SW480 (cell line): ENCODE data around the gene NDRG4.

Experiments used
- DNase-seq: peaks from one replicate; pipeline ENCODE4 v3.0.0-alpha.2; 2016; ENCODE audit warnings: low spot score

Gene NDRG4

DNA sequence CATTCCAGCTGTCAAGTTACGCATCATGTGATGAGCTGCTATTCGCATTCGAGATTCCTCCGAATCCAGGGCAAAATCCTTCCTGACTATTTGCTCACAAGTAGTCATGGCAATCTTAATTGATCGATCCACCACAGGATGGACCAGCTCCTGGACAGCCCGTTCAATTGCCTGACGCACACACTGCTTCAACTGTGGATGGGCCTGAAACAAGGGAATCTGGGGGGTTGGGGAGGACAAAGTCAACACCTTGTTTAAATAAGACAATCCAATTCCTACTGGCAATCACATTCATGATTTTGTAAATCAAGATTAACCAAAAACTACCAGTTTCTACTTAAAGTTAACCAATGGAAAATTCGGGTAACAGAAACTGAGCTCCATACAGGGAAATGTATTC lies 43.7 kb downstream of the NDRG4 start:
- no peak for DNase-seq

DNA sequence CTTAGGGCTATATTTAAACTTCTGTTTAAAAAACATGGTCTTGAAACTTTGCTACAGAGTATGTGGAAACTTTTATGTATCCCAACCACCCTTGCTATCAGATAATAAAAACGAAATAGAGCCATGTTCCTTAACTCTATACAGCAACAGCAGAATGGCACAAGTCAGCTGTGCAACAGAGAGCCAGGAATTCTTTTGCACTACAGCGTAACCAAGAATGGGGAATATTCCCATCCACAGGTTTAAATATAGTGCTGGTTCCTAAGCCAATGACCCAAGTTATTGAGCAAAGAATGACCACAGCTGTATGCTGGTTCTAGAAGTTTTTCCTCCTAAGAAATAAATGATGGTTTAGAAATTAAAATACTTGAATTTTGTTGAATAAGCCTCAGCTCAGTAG lies 48.4 kb downstream of the NDRG4 start:
- no peak for DNase-seq

DNA sequence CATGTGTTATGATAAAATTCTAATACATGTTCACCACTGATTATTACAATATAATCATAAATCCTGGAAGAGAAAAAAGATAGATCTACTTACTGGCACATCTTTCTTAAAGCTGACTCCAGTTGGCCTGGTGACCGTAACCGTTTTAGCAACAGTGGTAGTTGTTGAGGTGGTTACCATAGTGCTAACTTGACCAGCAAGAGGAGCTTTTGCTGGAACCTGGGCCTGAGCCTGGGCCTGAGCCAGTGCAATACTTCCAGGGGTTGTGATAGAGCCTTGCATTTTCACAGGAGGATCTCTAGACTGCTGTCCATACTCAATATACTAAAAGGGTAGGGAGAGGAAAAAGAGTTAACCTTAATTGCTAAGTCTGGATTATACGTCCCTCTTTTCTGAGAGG lies 51.6 kb downstream of the NDRG4 start:
- DNase-seq, result no peak

DNA sequence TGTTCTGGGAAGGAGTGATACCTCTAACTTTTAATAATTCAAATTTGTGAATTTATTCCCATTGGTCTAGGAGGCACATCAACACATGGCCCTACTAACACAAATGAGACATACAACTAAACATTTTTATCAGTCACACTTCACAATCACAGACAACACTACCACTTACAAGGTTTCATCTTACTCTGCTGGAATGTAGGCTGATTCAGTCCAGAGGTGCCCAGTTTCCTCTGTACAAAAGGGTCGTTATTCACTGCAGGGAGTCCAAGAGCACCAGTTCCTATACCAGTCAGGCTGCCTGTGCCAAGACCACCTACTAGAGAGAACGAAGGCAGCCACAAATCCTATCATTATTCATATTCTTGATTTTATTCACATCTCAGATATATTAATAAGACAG lies 56.7 kb downstream of the NDRG4 start:
- DNase-seq, result no peak
